HPDE6-E6E7 (cell line): ENCODE data around the gene PROM1.

Experiments
- DNase-seq: peaks from one replicate; pipeline ENCODE4 v3.0.0; 2011; ENCODE audit warnings: missing footprints; ENCODE audit errors: extremely low spot score

Gene PROM1

DNA sequence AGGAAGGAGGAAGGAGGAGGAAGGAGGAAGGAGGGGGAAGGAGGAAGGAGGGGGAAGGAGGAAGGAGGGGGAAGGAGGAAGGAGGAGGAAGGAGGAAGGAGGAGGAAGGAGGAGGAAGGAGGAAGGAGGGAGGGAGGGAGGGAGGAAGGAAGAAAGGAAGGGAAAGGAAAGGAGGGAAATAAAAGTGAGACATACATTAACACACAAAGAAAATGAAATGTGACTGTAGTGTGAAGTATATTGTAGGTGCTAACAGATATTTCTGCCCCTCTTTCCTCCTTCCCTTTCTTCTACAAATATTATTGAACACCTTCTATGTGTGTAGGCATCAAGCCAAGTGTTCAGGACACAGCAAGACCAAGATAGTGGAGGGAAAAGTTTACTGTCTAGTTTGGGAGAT lies 26.4 kb upstream of the PROM1 start:
- DNase-seq = no peak

DNA sequence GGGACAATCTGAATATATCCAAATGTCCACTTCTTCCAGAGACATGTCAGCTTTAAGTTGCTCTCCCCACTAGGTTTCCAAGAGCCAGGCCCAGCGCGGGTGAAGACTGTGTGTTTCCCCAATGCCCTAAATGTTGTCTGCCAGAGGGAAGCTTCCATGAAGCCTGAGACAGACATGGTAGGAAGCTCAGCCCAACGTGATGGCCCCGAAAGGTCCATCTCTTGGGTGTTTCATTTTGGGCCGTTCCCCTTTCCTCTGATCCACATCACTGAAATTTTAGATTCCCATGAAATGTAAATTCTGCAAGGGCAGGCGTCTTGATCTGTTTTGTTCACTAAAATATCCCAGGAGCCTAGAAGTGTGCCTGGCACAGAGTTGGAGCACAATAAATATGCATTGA lies 25.4 kb upstream of the PROM1 start:
- DNase-seq = no peak

DNA sequence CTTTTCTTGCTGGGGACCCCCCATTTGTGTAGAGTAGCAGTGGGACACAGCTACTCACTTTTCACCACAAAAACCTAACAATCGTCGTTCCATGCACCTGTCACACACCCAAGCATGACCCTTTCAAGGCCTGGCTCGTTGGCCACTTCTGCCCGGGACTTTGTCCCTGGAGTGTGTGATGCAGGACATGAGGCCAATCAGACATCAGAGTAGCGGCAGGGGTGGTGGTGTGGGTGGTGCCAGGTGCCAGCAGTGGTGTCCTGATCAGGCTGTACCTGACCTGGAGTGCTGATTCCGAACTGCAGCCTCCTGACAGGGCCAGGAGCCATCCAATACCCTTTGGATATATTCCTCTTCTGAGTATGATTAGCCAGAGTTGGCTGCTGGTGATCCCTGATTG lies 23.1 kb upstream of the PROM1 start:
- no peak for DNase-seq

DNA sequence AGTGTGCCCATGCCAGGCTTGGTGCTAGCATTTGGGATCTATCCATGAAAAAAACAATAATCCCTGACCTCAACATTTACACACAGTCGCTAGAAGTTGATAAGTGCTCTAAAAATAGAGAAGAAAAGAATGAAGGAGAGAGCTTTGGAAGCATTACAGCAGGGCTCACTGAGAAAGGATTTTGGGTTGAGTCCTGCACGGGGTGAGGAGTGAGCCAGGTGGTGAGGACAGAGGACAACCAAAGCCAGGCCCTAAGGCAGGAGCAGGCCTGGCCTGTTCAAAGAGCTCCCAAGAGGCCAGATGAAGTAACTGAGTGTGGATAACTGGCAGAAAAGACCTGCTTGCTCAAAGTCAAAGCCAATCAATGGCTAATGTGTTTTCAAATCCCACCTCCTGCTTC lies 20.7 kb upstream of the PROM1 start:
- no peak for DNase-seq

DNA sequence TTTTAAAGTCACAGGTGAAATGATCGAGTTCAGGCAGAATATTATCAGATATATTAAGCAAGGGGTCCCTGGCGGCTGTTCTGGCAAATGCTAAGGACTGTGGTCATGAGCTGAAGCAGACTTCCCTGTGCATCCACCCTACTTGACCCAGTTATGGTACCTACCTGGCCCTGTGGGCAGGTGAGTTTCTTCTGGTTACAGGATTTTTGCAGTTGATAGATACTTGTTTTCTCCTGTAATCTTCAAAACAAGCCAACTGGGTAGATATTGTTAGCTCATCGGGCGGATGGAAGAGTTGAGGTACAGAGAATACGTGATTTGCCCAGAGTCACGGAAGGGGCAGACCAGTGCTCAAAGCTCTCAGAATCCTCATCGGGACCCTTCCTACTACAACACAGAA lies 18.5 kb upstream of the PROM1 start:
- no peak for DNase-seq

DNA sequence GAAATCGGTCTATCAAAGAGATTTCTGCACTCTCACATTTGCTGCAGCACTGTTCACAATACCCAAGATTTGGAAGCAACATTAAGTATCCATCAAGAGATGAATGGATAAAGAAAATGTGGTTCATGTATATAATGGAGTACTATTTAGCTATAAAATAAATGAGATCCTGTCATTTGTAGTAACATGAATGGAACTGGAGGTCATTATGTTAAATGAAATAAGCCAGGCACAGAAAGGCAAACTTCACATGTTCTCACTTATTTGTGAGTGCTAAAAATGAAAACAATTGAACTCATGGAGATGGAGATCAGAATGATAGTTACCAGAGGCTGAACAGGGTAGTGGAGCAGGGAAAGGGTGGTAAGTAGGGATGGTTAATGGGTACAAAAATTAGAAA lies 17.0 kb upstream of the PROM1 start:
- no peak for DNase-seq

DNA sequence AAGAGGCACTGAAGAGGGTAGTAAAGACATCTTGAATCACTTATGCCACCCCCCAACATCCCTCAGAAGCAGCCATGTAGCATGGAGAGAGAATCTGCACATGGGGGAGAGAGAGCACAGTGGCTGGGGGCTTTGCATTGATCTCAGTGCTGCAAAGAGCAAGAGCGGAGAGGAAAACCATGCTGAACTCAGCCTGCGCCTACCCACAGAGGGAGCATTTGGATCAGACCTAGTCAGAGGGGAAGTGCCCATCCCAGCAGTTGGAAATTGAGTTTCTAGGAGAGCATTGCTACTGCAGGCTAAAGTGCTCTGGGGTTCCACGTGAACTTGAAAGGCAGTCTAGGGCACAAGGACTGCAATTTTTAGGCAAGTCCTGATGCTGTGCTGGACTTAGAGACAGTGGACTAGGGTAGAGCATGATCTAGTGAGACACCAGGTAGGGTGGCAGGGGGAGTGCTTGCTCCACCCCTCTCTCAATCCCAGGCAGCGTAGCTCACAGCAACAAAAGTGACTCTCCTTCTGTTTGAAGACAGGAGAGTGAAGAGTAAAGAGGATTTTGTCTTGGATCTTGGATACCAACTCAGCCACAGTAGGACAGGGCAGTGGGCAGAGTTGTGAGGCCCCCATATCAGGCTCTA lies 9.0 kb upstream of the PROM1 start:
- DNase-seq = no peak

DNA sequence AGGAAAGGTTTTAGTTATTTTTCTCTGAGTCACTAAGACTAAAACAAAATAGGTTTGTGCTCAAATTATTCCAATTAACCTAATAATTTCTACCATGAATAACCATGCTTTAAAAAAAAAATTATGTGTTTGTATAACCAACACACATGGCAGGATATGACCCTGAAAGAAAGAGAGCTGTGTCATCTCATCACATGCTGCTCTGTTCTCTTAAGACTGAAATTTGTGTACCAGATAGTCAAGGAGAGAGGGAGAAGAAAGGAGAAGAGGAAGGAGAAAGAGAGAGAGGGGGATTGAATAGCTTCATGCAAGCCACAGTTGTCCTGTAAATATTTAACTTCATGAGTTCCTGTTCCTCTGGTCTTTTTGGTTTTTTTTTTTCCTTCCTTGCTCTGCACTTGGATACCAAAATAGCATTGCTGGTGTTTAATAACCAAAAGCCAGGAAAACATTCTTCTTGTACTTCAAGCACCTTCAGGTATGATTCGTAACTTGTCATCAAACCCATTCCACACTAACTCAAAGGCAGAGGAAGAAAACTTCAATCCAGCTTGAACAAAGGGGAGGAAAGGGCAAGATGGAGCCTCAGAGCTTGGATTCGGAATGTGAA lies 6.4 kb upstream of the PROM1 start:
- no peak for DNase-seq

DNA sequence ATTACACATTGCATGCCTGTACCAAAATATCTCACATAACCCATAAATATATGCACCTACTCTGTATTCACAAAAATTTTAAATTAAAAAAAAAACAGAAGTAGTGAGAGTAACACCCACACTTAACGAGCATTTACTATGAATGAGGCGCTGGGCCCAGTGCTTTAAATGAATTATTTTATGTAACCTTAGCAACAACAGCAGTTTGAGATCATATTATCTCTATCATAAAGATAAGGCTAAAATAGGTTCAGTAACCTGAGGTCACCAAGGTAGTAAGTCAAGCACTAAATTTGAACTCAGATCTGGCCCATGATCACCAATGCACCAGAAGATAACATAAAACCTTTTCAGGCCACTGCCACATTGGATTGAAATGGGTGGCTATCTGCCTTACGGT lies 5.3 kb upstream of the PROM1 start:
- DNase-seq = no peak

DNA sequence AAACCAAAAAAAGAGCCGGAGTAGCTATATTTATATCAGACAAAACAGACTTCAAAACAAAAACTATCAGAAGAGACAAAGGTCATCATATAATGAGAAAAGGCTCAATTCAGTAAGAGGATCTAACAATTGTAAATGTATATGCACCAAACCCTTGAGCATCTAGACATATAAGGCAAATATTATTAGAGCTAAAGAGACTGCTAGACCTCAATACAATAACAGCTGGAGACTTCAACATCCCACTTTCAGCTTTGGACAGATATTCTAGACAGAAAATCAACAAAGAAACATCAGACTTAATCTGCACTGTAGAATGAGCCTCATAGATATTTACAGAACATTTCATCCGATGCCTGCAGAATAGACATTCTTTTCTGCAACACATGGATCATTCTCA lies 4.8 kb upstream of the PROM1 start:
- DNase-seq = no peak

DNA sequence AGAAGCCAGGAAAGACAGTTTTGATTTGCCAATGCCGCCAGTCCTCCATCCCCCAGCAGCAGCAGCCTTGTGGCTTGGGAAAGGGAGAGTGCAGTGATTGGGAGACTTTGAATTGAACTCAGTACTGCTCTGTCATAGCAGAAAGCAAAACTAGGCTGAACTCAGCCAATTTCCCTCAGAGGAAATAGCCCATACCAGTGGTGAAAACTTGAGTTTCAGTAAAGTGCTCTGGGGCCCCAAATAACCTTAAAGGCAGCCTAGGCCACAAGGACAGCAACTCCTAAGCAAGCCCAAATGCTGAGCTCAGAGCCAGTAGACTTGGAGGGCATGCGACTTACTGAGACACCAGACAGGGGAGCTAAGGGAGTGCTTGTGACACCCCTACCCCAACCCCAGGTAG lies 2.0 kb upstream of the PROM1 start:
- no peak for DNase-seq

DNA sequence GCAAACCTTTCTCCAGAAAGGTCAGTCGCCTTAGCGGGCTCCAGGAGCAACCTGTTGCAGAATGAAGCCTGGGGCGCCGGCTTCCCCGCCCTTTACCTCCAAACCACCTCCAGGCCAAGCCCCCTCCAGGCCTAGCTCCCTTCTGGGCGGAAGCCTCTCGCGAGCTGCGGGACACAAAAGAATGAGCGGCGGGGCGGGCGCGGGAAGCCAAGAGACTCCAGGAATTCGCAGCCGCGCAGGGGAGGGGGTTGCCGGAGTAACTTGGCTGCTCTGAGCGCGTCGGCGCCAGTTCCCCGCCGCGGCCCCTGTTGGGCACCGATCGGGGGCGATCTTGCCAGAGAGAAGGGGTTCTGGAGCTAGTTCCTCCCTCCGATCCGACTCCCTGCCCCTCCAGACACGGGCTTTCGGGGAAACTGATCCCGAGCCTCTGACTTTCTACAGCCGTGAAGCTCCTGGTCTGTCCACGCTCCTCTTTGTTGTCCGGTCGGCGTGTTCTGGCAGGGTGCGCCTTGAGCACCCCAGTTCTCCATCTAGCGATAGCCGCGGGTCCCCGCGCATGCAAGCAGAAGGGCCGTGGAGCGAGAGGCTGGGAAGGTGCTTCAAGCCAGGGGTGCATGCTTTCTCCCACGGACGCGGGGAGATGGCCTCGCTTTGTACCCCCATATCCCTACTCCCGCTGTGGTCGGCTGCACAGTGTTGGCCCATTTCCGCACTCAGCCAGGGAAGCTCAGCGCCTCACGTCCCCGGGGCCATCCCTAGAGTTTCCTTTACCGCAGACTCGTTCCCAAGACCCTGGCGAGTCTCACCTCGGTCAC lies 1.2 kb downstream of the PROM1 start:
- DNase-seq = no peak

DNA sequence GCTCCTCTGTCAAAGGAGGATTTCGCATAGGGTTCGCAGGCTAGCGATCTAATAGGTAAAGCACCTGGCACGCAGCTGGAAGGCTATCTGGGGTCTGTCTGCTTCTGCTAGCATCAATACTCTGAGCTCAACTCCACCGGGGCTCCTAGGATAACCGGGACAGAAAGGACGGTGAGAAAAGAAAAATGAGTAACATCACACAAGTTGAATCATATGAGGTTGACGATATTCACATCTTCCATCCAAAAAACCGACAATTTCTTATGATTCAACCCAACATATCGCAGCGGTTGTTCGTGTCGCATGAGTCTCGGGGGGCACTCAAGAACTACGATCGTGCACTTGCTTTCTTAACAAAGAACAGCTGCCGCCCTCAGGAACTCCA lies 1.8 kb downstream of the PROM1 start:
- DNase-seq = no peak

DNA sequence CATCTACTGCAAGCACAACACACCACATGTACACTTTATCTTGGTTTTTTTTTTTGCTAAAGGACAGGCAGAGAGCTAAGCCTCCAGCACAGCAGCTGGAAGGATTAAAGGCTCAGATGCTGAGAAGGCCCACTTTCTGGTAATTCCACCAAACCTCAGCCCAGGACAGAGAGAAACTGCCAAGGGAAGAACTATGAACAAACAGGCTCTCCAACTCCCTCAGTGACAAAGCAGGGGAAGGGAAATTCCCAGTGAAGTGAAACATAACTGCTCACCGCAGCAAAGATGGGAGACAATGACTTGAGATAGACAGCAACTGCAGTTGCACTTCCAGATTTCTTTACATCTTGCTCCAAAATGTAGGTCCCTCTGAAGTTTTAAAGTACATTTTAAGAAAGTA lies 4.8 kb downstream of the PROM1 start:
- no peak for DNase-seq

DNA sequence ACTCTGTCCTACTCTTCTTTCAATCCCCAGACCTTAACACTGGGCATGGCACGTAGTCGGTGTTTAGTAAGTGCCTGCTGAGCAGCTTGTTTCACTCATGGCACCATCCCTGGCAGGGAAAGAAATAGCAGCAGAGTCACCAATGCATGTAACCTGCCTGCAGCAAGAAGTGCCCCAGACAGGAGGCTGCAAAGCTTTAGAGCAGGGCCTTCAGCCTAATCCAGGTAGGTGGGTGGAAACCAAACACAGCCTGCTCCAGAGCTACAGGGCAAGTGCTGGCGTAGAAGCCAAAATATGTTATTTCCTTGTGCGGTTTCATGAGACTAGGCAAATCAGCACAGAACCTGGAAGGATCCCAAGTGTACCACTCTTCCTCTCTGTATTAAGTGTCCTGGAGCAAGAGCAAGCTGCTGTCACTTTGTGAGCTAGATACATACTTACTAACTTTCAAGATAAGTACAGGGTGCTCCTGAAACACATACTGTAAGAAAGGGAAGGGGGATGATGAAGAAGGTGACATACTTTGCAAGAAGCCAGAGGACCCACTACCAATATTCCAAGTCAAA lies 5.5 kb downstream of the PROM1 start:
- no peak for DNase-seq

DNA sequence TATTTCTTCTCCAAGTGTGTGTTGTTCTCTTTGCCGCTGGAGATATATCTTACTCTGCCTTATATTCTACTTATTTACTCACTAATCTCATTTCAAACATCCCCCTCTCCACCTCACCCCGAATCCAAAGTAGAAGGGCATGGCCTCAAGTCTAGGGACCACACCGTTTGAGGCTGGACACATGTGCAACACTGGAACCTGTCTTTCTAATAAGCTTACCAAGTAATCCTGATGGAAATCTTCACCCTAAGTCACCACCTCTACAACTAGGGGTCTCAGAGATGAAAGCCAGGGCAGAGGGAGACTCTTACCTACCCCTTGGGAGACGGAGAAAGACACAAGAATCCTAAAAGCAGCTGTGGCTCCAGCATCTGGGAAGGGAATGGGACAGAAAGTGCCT lies 6.0 kb downstream of the PROM1 start:
- no peak for DNase-seq

DNA sequence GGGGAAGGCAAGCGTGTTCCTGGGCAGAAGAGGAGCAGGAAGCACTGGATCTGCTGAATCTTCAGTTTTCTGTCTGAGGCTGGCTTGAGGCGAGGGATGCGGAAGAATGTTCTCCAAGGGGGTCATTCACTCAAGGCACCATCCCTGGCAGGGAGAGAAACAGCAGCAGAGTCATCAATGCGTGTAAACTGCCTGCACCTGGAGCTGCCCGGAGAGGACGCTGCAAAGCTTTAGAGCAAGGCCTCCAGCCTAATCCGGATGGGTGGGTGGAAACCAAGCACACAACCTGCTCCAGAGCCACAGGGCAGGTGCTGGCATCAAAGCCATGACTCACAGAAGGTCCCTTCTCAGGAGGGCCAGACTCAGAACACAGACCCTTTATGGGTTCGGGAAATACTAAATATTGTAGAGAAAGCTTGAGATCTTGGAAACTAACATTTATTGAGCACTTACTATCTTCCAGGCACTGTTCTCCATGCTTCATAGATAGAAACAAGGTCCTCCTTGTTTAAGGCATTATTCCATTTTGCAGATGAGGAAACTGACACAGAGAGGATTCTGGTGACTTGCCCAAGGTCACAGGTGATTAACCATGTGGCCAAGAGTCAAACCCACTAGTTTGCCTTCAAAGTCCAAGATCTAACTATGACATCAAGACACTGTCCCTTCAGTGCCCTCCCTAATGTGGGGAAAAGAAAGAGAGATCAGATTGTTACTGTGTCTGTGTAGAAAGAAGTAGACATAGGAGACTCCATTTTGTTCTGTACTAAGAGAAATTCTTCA lies 7.7 kb downstream of the PROM1 start:
- no peak for DNase-seq

DNA sequence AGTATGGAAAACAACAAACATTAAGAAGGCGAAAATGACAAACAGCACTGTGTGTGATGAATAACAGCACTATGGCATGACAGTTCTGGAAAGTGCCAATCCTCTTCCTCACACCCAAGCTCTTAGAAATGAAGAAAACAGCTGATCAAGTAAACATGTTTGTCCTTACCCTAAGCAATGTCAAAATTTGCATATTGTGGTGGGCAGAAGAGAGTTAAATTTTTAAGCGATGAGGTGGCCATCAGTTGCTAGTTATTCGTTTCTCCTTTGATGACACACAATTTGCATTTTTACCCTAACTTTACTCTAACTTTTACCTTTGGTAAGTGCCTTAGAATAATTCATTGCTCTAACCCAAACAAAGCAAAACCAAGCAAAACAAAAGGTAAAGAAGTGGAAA lies 8.8 kb downstream of the PROM1 start:
- no peak for DNase-seq

DNA sequence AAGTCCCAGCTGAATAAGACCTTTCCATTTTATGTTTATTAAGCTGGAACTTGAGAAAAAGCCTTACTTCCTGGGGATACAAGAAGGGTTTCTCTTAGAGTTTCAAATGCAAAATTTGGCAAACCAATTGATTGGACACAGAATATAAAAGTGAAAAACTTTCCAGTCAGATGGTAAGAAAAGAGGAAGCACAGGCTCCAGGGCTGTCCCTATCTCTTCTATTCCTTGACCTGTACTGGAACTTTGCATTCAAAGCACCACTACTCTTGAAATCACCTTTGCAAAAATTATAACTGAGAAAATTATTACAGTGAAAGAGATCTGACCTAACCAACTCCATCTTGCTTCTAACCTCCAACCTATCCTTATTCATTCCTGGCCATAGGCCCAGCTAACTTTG lies 11.7 kb downstream of the PROM1 start:
- DNase-seq = no peak

DNA sequence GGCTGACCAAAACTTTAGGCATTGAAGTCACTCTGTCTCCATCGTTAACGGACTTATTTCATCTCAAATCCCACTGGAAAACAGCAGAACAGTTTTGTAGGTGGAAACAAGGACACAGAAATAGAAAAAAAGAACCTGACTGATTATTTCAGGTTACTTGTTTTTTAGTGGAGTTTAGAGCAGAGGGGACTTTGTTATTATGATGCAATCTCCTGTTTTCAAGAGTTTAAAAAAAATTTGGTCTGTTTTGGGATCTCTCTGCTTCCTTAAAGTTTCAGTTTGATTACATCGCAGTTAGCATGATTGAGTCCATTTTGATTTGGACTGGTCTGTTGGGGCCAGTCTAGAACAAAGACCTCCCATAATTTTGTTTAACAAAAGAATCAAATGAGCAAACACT lies 13.6 kb downstream of the PROM1 start:
- no peak for DNase-seq

DNA sequence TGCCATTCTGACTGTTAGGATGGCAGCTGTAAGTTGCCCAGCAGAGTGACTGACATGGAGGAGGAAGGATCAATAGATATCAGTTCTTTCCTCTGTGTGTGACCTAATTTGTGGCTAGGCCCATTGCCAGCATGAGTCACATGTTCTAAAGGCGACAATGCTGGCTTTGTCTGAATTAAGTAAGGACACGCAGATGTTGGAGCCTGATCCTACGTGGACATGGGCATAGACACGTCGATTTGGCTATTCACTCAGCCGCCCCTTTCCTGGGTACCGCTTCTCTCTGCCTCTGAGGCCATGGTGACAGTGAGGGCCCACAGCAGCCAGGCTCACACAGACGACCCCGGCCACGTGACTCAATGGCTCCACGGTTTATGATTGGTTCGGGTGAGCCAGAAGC lies 16.3 kb downstream of the PROM1 start:
- DNase-seq = no peak

DNA sequence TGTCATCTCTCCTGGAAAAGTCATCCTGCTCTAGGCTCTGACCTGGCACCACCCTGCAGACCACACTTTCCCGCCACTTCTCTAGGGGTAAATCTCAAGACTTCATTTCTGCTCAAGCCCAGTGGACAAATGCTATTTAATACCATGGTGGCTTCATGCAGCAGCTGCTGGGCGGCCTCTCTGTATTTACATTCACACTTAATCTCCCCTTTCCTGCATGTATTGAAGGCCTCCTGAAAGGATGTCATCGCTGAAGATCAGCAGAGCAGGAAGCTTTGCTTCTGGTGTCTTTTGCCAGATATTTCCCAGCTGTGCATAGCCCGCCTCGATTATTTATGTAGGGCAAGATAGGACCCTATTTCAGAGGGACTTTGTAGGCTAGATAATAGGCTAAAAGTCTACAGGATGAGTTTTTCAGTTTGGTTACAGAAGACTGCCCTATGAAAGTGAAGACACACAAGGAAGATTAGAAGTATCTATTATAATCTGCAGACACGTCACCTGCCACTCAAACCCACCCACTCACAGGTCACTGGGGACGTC lies 17.2 kb downstream of the PROM1 start:
- DNase-seq = no peak
